Measurements from ENCODE around the gene NLRP14. TPM values are rescaled to one million over a fixed set of nuclear protein-coding genes. Genes with fewer than 3 reads are reported as not detected.

Gene NLRP14, protein sequence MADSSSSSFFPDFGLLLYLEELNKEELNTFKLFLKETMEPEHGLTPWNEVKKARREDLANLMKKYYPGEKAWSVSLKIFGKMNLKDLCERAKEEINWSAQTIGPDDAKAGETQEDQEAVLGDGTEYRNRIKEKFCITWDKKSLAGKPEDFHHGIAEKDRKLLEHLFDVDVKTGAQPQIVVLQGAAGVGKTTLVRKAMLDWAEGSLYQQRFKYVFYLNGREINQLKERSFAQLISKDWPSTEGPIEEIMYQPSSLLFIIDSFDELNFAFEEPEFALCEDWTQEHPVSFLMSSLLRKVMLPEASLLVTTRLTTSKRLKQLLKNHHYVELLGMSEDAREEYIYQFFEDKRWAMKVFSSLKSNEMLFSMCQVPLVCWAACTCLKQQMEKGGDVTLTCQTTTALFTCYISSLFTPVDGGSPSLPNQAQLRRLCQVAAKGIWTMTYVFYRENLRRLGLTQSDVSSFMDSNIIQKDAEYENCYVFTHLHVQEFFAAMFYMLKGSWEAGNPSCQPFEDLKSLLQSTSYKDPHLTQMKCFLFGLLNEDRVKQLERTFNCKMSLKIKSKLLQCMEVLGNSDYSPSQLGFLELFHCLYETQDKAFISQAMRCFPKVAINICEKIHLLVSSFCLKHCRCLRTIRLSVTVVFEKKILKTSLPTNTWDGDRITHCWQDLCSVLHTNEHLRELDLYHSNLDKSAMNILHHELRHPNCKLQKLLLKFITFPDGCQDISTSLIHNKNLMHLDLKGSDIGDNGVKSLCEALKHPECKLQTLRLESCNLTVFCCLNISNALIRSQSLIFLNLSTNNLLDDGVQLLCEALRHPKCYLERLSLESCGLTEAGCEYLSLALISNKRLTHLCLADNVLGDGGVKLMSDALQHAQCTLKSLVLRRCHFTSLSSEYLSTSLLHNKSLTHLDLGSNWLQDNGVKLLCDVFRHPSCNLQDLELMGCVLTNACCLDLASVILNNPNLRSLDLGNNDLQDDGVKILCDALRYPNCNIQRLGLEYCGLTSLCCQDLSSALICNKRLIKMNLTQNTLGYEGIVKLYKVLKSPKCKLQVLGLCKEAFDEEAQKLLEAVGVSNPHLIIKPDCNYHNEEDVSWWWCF
- total RNA-seq = 0.92 TPM

DNA sequence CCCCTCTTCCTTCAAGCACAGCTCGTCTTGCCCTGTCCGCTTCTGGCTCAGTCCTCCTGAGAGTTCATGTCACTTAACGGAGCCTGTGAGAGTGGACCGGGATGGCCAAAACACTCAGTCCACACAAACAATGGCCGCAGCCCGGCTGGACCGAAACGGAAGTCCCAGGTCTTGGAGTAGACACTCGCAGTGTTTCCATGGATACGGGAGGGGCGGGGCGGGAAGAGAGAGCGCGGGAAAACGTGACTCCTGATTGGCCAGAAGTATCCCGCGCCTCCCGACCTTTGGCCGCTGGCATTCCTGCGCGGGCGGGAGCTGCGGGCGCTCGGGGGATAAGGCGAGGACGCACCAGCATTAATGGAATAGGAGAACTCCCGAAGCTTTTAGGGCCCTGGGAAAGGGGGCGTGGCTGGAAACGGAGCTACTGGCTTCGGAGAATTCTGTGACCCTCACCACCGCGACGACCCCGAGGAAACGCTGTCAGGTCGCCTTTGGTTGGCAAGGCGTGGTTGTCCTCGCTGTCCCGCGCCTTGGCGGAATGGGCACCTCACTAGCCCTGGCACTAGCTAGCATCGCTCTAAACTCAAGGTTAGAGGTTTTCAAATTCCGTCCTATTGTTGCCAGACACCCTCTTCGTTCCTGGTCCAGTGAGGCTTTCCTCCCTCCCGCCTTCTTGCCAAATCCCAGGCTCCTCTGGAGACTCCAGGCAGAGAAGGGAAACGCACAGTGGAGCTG lies at the start of gene NLRP14, which contains the start of gene ZNF214:
Gene NLRP14 (plus strand): TSS at position 297 of the 735 bp plus-strand sequence. CDS start 18,108 bp downstream, outside the sequence.
Gene ZNF214 (minus strand): TSS at position 164 of the 735 bp plus-strand sequence. CDS start 17,511 bp downstream, outside the sequence.

DNA sequence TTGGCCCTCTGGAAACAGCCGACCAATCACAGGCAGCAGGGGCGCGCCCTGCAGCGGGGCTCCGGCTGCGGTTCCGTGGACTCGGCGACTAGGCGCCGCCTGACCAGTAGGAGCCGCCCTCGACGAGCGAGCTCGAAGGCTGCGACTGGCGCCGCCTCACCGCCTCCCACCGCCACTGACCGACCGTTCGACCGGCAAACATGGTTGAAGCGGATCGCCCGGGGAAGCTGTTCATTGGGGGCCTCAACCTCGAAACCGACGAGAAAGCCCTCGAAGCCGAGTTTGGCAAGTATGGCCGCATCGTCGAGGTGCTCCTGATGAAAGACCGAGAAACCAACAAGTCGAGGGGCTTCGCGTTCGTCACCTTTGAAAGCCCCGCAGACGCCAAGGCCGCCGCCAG lies 68.6 kb downstream of the NLRP14 start, which contains the start of gene RBMXL2:
Gene RBMXL2 (plus strand): TSS at position 78 of the 400 bp plus-strand sequence. CDS start 123 bp downstream, at position 201.

Other genes starting within 250 kb of the NLRP14 start
- 1.4 TPM for gene OR2AG2, start 248.5 kb upstream of the NLRP14 start, total RNA-seq
- gene OR2AG1, start 237.5 kb upstream of the NLRP14 start, total RNA-seq = not detected
- gene OR6A2, start 220.8 kb upstream of the NLRP14 start, total RNA-seq = 1.8 TPM
- gene OR10A5, start 174.8 kb upstream of the NLRP14 start, total RNA-seq = not detected
- gene OR10A2, start 157.4 kb upstream of the NLRP14 start, total RNA-seq = not detected
- gene OR10A4, start 143.9 kb upstream of the NLRP14 start, total RNA-seq = not detected
- gene OR2D2, start 128.0 kb upstream of the NLRP14 start, total RNA-seq = 1.4 TPM
- gene OR2D3, start 99.5 kb upstream of the NLRP14 start, total RNA-seq = not detected
- gene ZNF215, start 94.1 kb upstream of the NLRP14 start, total RNA-seq = 3.5 TPM
- 14.1 TPM for gene ZNF214, start 133 bp upstream of the NLRP14 start, total RNA-seq
- gene RBMXL2, start 68.5 kb downstream of the NLRP14 start, total RNA-seq = not detected
- gene SYT9, start 231.4 kb downstream of the NLRP14 start, total RNA-seq = 29.1 TPM